Activated effector memory CD4-positive, alpha-beta T cell treated with anti-CD3 and anti-CD28 coated beads, Interleukin-2, amount 50 U/mL, for 16 hours (primary cell): ENCODE data around the gene HSP90AB1.

Experiments
- DNase-seq: peaks from one replicate; pipeline ENCODE4 v3.0.0-alpha.2; 2020

The HSP90AB1 gene

GRCh38 chr6:44246663-44247337 is at the start of gene HSP90AB1:
Gene HSP90AB1, plus strand, starts transcription at chr6:44247101. Its CDS starts 1,529 bp downstream, at chr6:44248630.
- peak; percentile 98 for DNase-seq

DNA sequence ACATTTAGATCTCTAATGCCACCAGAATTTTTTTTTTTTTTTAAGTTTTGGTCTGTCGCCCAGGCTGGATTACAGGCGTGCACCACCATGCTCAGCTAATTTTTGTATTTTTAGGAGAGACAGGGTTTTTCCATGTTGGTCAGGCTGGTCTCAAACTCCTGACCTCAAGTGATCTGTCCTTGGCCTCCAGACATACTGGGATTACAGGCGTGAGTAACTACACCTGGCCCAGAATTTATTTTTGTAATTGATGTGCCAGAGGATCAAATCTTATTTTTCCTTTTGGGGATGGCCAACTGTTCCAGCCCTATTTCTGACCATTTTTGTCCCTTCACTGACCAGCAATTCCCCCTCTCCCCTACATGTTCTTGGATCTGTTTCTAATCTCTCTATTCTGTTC is 48.2 kb upstream of the HSP90AB1 start:
- DNase-seq: no peak

GRCh38 chr6:44199883-44200282 is 47.0 kb upstream of the HSP90AB1 start:
- DNase-seq: no peak

GRCh38 chr6:44201200-44201599 is 45.7 kb upstream of the HSP90AB1 start:
- no peak for DNase-seq

- no peak for DNase-seq
These were observed 45.1 kb upstream of the HSP90AB1 start for GRCh38 chr6:44201638-44202303.

DNA sequence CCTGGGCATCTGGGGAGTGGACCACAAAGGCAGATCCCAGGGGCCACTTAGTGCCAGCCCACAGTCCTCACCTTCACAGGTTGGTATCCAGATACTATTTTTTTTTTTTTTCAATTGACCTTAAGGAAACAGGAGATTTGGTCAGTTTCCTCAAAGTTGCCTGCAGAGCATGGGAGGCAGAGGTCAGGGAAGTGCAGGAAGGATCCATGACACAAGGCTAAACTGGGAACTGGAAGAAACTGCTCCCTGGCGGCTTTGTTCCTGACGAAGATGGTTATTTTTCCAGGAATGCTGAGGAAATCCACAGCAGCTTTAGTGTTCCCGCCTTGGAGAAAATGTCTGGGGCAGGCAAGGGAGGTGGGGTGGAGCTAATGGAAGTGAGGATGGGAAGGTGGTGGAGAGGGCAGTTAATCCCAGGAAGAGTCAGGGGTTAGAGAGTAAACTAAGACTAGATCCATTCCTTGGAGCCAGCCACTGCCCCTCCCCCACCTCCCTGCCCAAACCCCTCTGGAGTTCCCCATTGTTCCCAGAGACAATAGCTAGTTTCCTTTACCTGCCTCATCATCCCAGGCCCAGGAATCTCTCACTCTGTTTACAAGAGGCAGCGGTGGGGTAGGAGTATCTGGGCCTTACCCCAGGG is 44.4 kb upstream of the HSP90AB1 start:
- DNase-seq: no peak

- DNase-seq: no peak
These were observed 43.7 kb upstream of the HSP90AB1 start for GRCh38 chr6:44202972-44203750.

DNA sequence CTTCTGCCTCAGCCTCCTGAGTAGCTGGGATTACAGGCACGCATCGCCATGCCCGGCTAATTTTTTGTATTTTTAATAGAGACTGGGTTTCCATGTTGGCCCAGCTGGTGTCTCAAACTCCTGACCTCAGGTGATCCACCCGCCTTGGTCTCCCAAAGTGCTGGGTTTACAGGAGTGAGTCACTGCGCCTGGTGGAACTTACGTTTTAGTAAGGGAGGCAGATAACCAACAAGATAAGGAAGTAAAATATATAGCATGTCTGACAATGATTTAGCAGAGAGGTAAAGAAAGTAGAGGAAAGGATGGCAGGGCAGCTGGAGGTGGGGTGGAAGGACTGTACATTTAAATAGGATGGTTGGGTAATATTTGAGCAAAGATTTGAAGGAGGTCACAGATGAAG is 42.9 kb upstream of the HSP90AB1 start:
- no peak for DNase-seq

DNA sequence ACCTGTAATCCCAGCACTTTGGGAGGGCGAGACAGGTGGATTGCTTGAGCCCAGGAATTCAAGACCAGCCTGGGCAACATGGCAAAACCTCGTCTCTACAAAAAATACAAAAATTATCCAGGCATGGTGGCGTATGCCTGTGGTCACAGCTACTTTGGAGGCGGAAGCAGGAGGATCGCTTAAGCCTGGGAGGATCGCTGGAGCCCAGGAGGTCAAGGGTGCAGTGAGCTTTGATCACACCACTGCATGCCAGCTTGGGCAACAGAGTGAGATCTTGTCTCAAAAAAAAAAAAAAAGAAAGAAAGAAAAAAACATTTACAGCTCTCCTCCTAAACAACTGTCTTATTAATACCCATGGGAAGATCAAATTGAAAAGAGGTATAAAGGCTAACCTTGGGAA is 38.9 kb upstream of the HSP90AB1 start:
- DNase-seq: no peak

DNA sequence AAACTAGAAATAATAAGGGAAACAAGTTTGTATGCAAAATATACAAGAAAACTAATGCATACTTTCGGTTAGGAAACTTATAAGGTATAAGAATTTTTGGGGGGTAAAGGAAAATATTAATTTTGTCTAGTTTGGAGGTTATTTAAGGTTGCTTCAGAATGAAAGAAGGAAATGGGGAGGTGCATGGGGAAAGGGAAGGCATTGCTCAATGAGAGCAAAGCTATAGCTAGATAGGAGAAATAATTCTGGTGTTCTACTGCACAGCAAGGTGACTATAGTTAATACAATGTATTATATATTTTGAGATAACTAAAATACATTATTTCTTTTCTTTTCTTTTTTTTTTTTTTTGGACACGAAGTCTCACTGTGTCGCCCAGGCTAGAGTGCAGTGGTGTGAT is 35.6 kb upstream of the HSP90AB1 start:
- no peak for DNase-seq

GRCh38 chr6:44214307-44214706 is 32.6 kb upstream of the HSP90AB1 start:
- DNase-seq: no peak

DNA sequence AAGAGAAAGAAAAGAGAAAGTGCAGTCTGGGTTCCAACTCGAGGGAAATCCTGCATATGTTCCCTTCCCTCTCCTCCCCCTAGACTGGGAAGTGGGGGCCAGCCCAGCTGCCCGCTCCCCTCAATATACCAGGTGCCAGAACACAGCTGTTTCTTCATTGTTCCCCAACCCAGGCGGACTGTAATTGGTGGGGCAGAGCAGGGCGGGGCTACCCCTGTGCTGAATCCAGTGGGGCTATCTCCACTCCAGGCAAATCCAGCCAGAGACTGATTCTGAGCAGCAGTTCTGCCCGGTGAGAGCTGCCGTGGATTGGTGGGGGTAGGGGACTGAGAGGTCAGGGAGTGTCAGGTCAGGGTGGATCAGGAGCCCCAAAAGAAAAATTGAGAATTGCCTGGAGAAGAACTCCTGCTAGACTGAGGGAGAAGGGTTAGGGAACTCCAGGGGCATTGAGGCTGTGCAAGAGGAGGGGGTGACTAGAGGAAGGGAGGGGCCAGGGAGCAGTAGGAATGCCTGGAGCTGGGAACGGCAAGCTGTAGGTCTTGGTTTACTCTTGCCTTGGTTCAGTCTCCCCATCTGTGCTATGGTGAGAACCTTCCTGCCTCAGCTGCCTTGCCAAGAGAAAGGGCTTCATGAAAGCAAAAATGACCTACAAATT is 30.1 kb upstream of the HSP90AB1 start, which contains the start of gene MYMX:
Gene MYMX, plus strand, starts transcription at position 250 of the 655 bp plus-strand sequence. CDS start 546 bp downstream, outside the sequence.
- no peak for DNase-seq

GRCh38 chr6:44217332-44218143 is 29.4 kb upstream of the HSP90AB1 start:
- no peak for DNase-seq

DNA sequence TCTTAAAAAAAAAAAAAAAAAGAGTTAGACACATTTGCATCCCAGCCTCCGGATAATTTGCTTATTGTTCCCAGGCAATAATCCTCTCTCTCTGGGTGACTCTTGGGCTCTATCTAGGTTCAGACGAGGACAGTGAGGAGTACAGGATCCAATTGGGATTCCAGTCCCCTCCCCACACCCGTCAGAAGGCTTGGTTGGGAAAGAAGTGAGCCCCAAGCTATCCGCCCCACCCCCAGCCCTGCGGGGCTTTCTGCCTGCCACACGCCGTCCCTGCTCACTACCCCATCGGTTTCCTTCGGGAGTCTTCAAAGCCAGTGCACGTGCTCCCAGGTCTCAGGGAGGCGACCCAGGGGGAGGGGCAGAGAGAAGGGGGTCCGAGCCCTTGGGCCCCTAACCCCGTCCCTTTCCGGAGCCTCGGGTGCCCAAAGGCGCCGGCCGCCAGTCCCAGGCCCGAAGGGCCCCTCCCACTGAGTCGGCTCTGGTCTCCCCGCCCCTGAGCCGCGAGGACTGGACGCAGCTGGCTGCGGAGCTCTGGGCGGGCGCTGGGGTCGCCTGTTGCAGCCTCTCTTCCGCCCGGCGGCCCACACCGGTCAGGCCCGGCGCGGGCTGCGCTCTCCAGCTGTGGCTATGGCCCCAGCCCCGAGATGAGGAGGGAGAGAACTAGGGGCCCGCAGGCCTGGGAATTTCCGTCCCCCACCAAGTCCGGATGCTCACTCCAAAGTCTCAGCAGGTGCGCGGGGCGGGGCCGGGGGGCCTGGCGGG is 27.7 kb upstream of the HSP90AB1 start:
- DNase-seq: peak; percentile 66

DNA sequence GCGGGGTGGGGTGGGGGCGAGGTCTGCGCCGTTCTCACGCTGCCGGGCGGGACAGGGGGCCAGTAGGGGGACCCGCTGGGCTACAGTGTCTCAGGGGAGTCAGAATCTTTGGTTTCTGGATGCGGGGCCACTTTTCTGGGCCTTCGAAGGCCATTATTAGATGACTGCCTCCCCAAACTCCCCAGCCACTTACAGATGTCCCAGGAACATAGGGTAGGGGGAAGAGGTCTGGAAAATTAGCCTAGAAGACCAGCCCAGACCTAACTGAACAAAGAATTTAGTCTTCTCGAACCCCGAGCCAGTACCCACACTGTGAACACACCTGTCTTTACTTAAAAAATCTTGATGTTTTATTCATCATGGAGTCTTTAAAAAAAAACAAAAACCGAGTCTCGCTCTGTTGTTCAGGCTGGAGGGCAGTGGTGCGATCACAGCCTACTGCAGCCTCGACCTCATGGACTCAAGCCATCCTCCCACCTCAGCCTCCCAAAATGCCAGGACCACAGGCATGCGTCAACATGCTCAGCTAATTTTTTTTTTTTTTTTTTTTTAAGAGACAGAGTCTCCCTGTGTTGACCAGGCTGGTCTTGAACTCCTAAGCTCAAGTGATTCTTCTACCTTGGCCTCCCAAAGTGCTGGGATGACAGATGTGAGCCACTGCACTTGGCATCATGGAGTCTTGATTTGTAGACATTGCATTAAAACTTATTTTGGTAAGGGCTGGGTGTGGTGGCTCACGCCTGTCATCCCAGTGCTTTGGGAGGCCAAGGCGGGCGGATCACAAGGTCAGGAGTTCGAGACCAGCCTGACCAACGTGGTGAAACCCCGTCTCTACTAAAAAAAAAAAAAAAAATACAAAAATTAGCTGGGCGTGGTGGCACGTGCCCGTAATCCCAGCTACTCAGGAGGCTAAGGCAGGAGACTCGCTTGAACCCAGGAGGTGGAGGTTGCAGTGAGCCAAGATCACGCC is 26.8 kb upstream of the HSP90AB1 start:
- no peak for DNase-seq

GRCh38 chr6:44220913-44221290 is 26.0 kb upstream of the HSP90AB1 start:
- DNase-seq: no peak

DNA sequence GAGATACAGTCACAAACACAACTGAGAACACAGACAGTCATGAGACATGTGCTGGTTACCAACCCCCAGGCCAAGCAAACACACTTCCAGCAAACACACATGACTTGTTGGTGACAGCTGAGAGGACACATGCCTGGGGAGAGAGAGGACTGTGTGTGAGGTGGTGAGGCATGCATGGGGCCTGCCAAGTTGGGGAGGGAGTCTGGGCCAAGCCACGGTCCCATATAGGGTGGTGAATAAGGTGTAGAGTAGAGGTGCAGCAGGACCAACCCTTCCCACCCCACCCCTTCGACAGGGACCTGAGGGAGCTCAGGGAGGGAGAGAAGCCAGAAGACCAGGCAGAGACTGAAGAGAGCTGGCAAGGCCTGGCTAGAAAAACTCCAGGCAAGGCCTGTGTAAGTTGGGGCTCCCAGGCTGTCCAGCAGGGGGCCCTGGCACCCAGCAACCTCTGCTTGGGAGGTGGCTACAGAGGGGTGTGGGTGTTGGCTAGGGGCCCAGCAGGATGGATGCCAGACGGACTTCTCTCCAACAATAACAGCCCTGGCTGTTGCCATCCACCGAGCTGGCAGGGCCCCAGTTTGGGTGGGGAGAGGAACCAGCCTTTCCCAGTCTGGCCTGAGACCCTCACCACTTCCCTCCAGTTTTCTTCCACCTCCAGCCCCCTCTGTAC is 25.5 kb upstream of the HSP90AB1 start:
- DNase-seq: peak; percentile 90

GRCh38 chr6:44221961-44222335 is 25.0 kb upstream of the HSP90AB1 start:
- no peak for DNase-seq
